ENCODE results near the gene S100A2.

The S100A2 gene

DNA sequence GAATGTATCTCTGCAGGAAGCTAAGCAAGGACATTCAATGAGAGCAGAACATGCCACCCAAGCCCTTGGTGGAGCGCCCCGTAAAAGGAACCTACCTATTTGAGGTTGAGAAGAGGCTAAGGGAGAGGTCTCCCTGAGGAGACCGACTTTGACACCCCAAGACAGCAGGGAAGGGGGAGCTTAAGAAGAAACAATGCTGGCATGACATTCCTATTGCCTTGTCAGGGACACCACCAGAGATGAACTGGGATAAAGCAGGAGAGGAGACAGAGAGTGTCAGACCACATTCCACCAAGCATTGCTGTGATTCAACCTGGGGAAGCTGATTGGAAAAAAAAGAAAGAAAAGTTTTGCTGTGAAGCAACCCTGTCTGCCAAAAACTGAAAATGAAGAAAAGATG lies 13.3 kb upstream of the S100A2 start:
- Histone ChIP-seq H3K36me3 (replicated peaks; ENCODE audit: insufficient read depth, low read length) (no peaks in the 10 kb centered on the region), H3K9me2 (replicated peaks; ENCODE audit: insufficient read depth, low read length) (no peaks in the 10 kb centered on the region), H4K20me1 (ENCODE audit: insufficient read depth, low read length) (no peaks in the 10 kb centered on the region), H3K27me3 (replicated peaks; ENCODE audit: insufficient read depth, low read length) (peaks cover 11% of the 10 kb centered on the region), H3F3A (ENCODE audit: insufficient read depth, low read length) (no peaks in the 10 kb centered on the region), H3K27ac (ENCODE audit: low read length) (no peak overlapping the region), H2AFZ (ENCODE audit: low read length) (no peak overlapping the region), H3K9me3 (replicated peaks; ENCODE audit: insufficient read depth, low read length) (no peaks in the 10 kb centered on the region), H3K79me2 (ENCODE audit: low read length) (no peaks in the 10 kb centered on the region), H3K9ac (ENCODE audit: low read length) (no peak overlapping the region), H3K4me3 (ENCODE audit: low read length) (no peak overlapping the region), H3K4me1 (ENCODE audit: low read length) (no peaks in the 10 kb centered on the region), H3K4me2 (ENCODE audit: low read depth, low read length) (no peak overlapping the region)
- TF ChIP-seq, protein P1, sequence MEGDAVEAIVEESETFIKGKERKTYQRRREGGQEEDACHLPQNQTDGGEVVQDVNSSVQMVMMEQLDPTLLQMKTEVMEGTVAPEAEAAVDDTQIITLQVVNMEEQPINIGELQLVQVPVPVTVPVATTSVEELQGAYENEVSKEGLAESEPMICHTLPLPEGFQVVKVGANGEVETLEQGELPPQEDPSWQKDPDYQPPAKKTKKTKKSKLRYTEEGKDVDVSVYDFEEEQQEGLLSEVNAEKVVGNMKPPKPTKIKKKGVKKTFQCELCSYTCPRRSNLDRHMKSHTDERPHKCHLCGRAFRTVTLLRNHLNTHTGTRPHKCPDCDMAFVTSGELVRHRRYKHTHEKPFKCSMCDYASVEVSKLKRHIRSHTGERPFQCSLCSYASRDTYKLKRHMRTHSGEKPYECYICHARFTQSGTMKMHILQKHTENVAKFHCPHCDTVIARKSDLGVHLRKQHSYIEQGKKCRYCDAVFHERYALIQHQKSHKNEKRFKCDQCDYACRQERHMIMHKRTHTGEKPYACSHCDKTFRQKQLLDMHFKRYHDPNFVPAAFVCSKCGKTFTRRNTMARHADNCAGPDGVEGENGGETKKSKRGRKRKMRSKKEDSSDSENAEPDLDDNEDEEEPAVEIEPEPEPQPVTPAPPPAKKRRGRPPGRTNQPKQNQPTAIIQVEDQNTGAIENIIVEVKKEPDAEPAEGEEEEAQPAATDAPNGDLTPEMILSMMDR (IDR thresholded peaks at IDR 0.05; ENCODE audit: low read length): no peak
- TF ChIP-seq EZH2 (optimal IDR thresholded peaks at IDR 0.05; ENCODE audit: low read depth, low read length) (no peak), EZH2phosphoT487 (IDR thresholded peaks at IDR 0.05; ENCODE audit: low read length) (no peak)
- DNase-seq: no peak

DNA sequence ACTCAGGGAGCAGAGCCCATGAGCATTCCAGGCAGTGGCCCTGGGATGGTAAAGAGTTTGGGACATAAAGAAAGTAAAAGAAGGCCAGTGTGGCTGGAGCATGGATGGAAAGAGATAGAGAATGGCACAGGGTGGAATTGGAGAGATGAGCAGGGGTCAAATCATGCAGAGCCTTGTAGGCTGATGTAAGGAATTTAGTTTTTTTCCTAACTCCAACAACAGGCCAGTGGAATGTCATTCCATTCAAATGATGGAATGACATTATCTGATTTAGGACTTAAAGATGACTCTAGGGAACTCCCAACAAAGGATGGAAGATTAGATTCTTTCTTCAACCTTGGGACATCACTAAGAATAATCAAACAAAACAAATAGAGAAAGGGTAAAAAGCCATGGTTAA lies 12.8 kb upstream of the S100A2 start:
- Histone ChIP-seq H4K20me1 (ENCODE audit: insufficient read depth, low read length) (no peaks in the 10 kb centered on the region), H3K27me3 (replicated peaks; ENCODE audit: insufficient read depth, low read length) (peaks cover 11% of the 10 kb centered on the region), H3K79me2 (ENCODE audit: low read length) (no peaks in the 10 kb centered on the region), H3K9me3 (replicated peaks; ENCODE audit: insufficient read depth, low read length) (no peaks in the 10 kb centered on the region), H3K9ac (ENCODE audit: low read length) (no peak overlapping the region), H2AFZ (ENCODE audit: low read length) (no peak overlapping the region), H3K27ac (ENCODE audit: low read length) (no peak overlapping the region), H3K4me3 (ENCODE audit: low read length) (no peak overlapping the region), H3F3A (ENCODE audit: insufficient read depth, low read length) (no peaks in the 10 kb centered on the region), H3K4me1 (ENCODE audit: low read length) (no peaks in the 10 kb centered on the region), H3K36me3 (replicated peaks; ENCODE audit: insufficient read depth, low read length) (no peaks in the 10 kb centered on the region), H3K4me2 (ENCODE audit: low read depth, low read length) (no peak overlapping the region), H3K9me2 (replicated peaks; ENCODE audit: insufficient read depth, low read length) (no peaks in the 10 kb centered on the region)
- TF ChIP-seq, protein P1 (IDR thresholded peaks at IDR 0.05; ENCODE audit: low read length): no peak
- no peak for TF ChIP-seq EZH2 (optimal IDR thresholded peaks at IDR 0.05; ENCODE audit: low read depth, low read length)
- TF ChIP-seq EZH2phosphoT487 (IDR thresholded peaks at IDR 0.05; ENCODE audit: low read length): no peak
- DNase-seq: no peak

DNA sequence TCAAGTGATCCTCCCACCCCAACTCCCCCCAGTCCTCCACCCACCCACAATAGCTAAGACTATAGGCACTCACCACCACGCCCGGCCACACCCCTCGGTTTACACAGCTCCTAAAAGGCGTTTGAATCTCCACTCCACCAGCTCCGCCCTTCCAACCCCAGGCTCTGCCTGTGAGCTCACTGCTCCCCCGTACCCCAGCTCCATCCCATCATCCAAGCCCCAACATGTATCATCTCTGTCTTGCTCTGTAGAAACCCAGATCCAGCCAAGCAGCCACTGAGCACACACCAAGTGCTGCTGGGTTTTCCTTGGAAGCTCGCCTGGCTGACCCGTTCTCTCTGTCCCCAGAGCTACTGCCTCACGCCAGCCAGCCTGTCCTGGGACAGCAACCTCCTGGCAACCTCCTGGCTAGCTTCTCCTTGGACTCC lies 12.0 kb upstream of the S100A2 start:
- TF ChIP-seq EZH2 (optimal IDR thresholded peaks at IDR 0.05; ENCODE audit: low read depth, low read length) (no peak), EZH2phosphoT487 (IDR thresholded peaks at IDR 0.05; ENCODE audit: low read length) (no peak)
- TF ChIP-seq, protein P1 (IDR thresholded peaks at IDR 0.05; ENCODE audit: low read length): no peak
- Histone ChIP-seq H3K4me3 (ENCODE audit: low read length) (no peak overlapping the region), H3F3A (ENCODE audit: insufficient read depth, low read length) (no peaks in the 10 kb centered on the region), H3K9ac (ENCODE audit: low read length) (no peak overlapping the region), H3K9me3 (replicated peaks; ENCODE audit: insufficient read depth, low read length) (no peaks in the 10 kb centered on the region), H3K4me2 (ENCODE audit: low read depth, low read length) (no peak overlapping the region), H3K4me1 (ENCODE audit: low read length) (no peaks in the 10 kb centered on the region), H2AFZ (ENCODE audit: low read length) (no peak overlapping the region), H4K20me1 (ENCODE audit: insufficient read depth, low read length) (no peaks in the 10 kb centered on the region), H3K9me2 (replicated peaks; ENCODE audit: insufficient read depth, low read length) (no peaks in the 10 kb centered on the region), H3K27ac (ENCODE audit: low read length) (no peak overlapping the region), H3K27me3 (replicated peaks; ENCODE audit: insufficient read depth, low read length) (peaks cover 11% of the 10 kb centered on the region), H3K36me3 (replicated peaks; ENCODE audit: insufficient read depth, low read length) (no peaks in the 10 kb centered on the region), H3K79me2 (ENCODE audit: low read length) (no peaks in the 10 kb centered on the region)
- DNase-seq: no peak

Data from MM.1S (cell line).